Esophagus muscularis mucosa (tissue), 4 donors: ENCODE results near the gene ZIC2.

ENCODE experiments used
- EP300 ChIP-seq: sonication (generic); formaldehyde crosslinking; IDR thresholded peaks from one replicate; pipeline ENCODE4 v1.6.1; 2017; ENCODE audit warnings: antibody characterized with exemption
- POLR2A ChIP-seq: fragments of 450-650 bp; IDR thresholded peaks from one replicate; pipeline ENCODE4 v1.6.1; 2017; ENCODE audit warnings: antibody characterized with exemption, moderate library complexity, mild to moderate bottlenecking, low read depth
- POLR2AphosphoS5 ChIP-seq, 2 donors: sonication (generic); formaldehyde crosslinking; IDR thresholded peaks; one replicate each; pipeline ENCODE4 v1.6.1; 2017; ENCODE audit warnings: antibody characterized with exemption in 2 of 2
- TF ChIP-seq, protein P1 (sequence below), 3 experiments: fragments of 200-600 bp in 2 of 3; fragments of 450-650 bp in 1 of 3; sonication (generic) in 2 of 3; IDR thresholded peaks; one replicate each; pipeline ENCODE4 v1.5.1; 2017 to 2019; ENCODE audit warnings: antibody characterized with exemption in 3 of 3, mild to moderate bottlenecking in 2 of 3, moderate library complexity in 1 of 3

DNA sequence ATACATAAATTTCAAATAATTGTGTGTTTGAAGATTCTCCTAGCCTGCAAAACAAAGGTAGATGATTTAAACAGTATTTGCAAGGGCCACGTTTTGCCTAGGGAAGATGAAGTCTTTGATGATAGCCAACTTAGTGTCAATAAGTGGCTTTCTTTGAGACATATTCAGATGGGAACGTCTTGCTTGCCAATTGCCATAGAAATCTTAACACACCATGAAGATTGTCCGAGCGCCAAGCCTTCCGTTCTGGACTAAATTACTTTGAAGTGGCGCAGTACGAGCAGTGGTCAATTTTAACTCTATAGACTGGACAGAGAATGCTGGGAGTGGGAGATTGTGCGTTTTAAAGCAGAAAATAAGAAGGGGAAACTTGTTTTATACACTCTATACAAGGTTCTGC, 19.9 kb upstream of the ZIC2 start:
- TF ChIP-seq, protein P1, sequence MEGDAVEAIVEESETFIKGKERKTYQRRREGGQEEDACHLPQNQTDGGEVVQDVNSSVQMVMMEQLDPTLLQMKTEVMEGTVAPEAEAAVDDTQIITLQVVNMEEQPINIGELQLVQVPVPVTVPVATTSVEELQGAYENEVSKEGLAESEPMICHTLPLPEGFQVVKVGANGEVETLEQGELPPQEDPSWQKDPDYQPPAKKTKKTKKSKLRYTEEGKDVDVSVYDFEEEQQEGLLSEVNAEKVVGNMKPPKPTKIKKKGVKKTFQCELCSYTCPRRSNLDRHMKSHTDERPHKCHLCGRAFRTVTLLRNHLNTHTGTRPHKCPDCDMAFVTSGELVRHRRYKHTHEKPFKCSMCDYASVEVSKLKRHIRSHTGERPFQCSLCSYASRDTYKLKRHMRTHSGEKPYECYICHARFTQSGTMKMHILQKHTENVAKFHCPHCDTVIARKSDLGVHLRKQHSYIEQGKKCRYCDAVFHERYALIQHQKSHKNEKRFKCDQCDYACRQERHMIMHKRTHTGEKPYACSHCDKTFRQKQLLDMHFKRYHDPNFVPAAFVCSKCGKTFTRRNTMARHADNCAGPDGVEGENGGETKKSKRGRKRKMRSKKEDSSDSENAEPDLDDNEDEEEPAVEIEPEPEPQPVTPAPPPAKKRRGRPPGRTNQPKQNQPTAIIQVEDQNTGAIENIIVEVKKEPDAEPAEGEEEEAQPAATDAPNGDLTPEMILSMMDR (IDR thresholded peaks at IDR 0.05): no peak
- no peak for TF ChIP-seq POLR2AphosphoS5 (IDR thresholded peaks at IDR 0.05)
- no peak for TF ChIP-seq POLR2A
- no peak for TF ChIP-seq EP300
